Urothelium cell line (cell line): Measurements from ENCODE around the gene AP4B1.
A peak's percentile ranks its signal among the peaks of the same experiment; 100 is the strongest.

Experiments
- DNase-seq: peaks from one replicate; pipeline ENCODE4 v3.0.0; 2011; ENCODE audit warnings: low spot score, mixed read lengths
- FAIRE-seq: peaks from 2 replicates; lab custom pipeline; 2011; peaks lifted over from hg19 to GRCh38; lab: Jason Lieb, UNC

The AP4B1 gene

GRCh38 chr1:113898241-113898814 lies 6.3 kb downstream of the AP4B1 start:
- DNase-seq (no peak), FAIRE-seq (no peak)

- no peak for DNase-seq
- FAIRE-seq: no peak
Observed at GRCh38 chr1:113895961-113896360, 8.6 kb downstream of the AP4B1 start.

GRCh38 chr1:113895098-113895497 lies 9.5 kb downstream of the AP4B1 start:
- DNase-seq (no peak), FAIRE-seq (no peak)

- no peak for FAIRE-seq
Observed at GRCh38 chr1:113893267-113893666, 11.3 kb downstream of the AP4B1 start.

GRCh38 chr1:113891631-113892220 lies 12.9 kb downstream of the AP4B1 start:
- no peak for DNase-seq
- FAIRE-seq: no peak

More at GRCh38 chr1:113893267-113893666, 11.3 kb downstream of the AP4B1 start:
- DNase-seq: no peak

- DNase-seq (no peak), FAIRE-seq (no peak)
Observed at GRCh38 chr1:113890816-113891215, 13.8 kb downstream of the AP4B1 start.

GRCh38 chr1:113887402-113888175 lies 17.0 kb downstream of the AP4B1 start, which contains the start of gene BCL2L15:
Gene BCL2L15 (minus strand): TSS chr1:113887581. CDS start chr1:113887375, 206 bp downstream.
- DNase-seq: no peak
- FAIRE-seq: no peak

GRCh38 chr1:113886417-113887401 lies 17.9 kb downstream of the AP4B1 start:
- no peak for FAIRE-seq
- DNase-seq: no peak

GRCh38 chr1:113881661-113882060 lies 22.9 kb downstream of the AP4B1 start:
- DNase-seq (no peak), FAIRE-seq (no peak)

GRCh38 chr1:113879739-113880038 lies 24.9 kb downstream of the AP4B1 start:
- no peak for FAIRE-seq
- DNase-seq: no peak

- DNase-seq (no peak), FAIRE-seq (no peak)
Observed at GRCh38 chr1:113876176-113876575, 28.4 kb downstream of the AP4B1 start.

GRCh38 chr1:113875714-113876113 lies 28.9 kb downstream of the AP4B1 start:
- FAIRE-seq (no peak), DNase-seq (no peak)

- DNase-seq: peak; percentile 31
- FAIRE-seq: no peak
Observed at GRCh38 chr1:113874012-113874879, 30.4 kb downstream of the AP4B1 start.

GRCh38 chr1:113872219-113872935 lies 32.2 kb downstream of the AP4B1 start:
- DNase-seq (no peak), FAIRE-seq (no peak)

- DNase-seq (peak; percentile 57), FAIRE-seq (no peak)
Observed at GRCh38 chr1:113871597-113872113, 32.9 kb downstream of the AP4B1 start, which contains the start of gene PTPN22. Gene PTPN22 (minus strand): TSS chr1:113871712.

GRCh38 chr1:113870778-113871177 lies 33.8 kb downstream of the AP4B1 start:
- no peak for FAIRE-seq

GRCh38 chr1:113868387-113869083 lies 36.1 kb downstream of the AP4B1 start:
- DNase-seq: no peak
- no peak for FAIRE-seq

More at GRCh38 chr1:113870778-113871177, 33.8 kb downstream of the AP4B1 start:
- no peak for DNase-seq

GRCh38 chr1:113861641-113862040 lies 43.0 kb downstream of the AP4B1 start:
- DNase-seq: no peak
- no peak for FAIRE-seq
